Activated CD4-positive, alpha-beta memory T cell treated with anti-CD3 and anti-CD28 coated beads for 36 hours (primary cell): ENCODE data around the gene C3. TPM values are rescaled to one million over a fixed set of nuclear protein-coding genes. Genes with fewer than 3 reads are reported as not detected.
"Not testable (repeated sequence)": the region's sequence is repeated elsewhere in the genome, so short reads cannot be mapped to it uniquely, and the experiment has no call there.

Source experiments
- CTCF ChIA-PET: fragments of 350-600 bp; sonication (Branson Sonifier 250); formaldehyde crosslinking; loops from one replicate; lab custom pipeline; 2021; ENCODE audit warnings: antibody characterized with exemption, inconsistent platforms; lab: Charles Lee
- POLR2A ChIA-PET: fragments of 350-600 bp; sonication (Branson Sonifier 250); formaldehyde crosslinking; loops from one replicate; lab custom pipeline; 2021; ENCODE audit warnings: antibody characterized with exemption; lab: Charles Lee
- DNase-seq: peaks from one replicate; pipeline ENCODE4 v3.0.0-alpha.2; 2020
- H3K27ac Mint-ChIP-seq: one replicate; pipeline ENCODE4 v1.8.0; 2021; ENCODE audit warnings: mixed read lengths
- H3K27me3 Mint-ChIP-seq: one replicate; pipeline ENCODE4 v1.8.0; 2021; ENCODE audit warnings: mixed read lengths
- H3K36me3 Mint-ChIP-seq: one replicate; pipeline ENCODE4 v1.8.0; 2021; ENCODE audit warnings: mixed read lengths
- H3K4me1 Mint-ChIP-seq: one replicate; pipeline ENCODE4 v1.8.0; 2021; ENCODE audit warnings: low read depth, mixed read lengths
- H3K4me3 Mint-ChIP-seq: one replicate; pipeline ENCODE4 v1.8.0; 2021; ENCODE audit warnings: mild to moderate bottlenecking, mixed read lengths
- H3K9me3 Mint-ChIP-seq: one replicate; pipeline ENCODE4 v1.8.0; 2021; ENCODE audit warnings: mixed read lengths
- intact Hi-C: fragments of 100-400 bp; cut with micrococcal nuclease; formaldehyde crosslinking; loops from one replicate; pipeline ENCODE4 v1.15.1; 2023
- total RNA-seq, 2 experiments: library from RNA; stranded (reverse); gene quantifications; one replicate each; pipeline ENCODE4 v1.2.3, GENCODE V29; 2021

Gene C3
- total RNA-seq, 2 experiments from 2014 or later: 1.2 to 2.4 TPM

GRCh38 chr19:6716610-6716970 is 3.9 kb downstream of the C3 start:
- intact Hi-C loops: no loop called here
- no peaks in the 10 kb centered on the region for H3K36me3 Mint-ChIP-seq

DNA sequence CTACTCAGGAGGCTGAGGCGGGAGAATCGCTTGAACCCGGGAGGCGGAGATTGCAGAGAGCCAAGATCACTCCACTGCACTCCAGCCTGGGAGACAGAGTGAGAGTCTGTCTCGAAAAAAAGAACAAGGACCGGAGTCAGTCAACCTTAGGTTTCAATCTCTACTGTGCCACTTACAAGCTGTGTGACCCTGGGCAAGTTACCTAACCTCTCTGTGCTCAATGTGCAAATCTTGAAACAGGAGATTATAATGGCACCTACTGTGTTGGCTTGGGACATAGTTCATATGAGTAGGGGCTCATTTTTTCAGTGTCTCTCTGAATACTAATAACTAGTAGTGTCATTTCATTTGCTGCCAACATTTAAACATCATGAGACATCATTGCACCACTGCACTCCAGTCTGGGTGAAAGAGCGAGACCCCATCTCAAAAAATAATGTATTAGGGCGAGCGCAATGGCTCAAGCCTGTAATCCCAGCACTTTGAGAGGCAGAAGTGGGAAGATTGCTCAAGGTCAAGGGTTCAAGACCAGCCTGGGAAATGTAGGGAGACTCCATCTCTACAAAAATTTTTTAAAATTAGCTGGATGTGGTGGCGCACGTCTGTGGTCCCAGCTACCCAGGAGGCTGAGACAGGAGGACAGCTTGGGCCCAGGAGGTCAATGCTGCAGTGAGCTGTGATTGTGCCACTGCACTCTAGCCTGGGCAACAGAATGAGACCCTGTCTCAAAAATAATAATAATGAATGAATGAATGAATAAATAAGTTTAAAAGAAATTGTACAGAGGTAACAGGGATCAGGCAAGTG is 5.5 kb downstream of the C3 start:
- POLR2A ChIA-PET: no interaction called here
- peaks cover 16% of the 10 kb centered on the region for H3K27me3 Mint-ChIP-seq
- CTCF ChIA-PET: interaction anchor here (1.2 kb wide), 1 partner anchor 22 kb away, joined by 6 read pairs; the partner anchor contains the start of gene GPR108
- H3K4me3 Mint-ChIP-seq: no peak overlapping the region
- no peak overlapping the region for H3K27ac Mint-ChIP-seq
- intact Hi-C loops: no loop called here
- H3K36me3 Mint-ChIP-seq: no peaks in the 10 kb centered on the region
- no peak for DNase-seq
- H3K9me3 Mint-ChIP-seq: no peaks in the 10 kb centered on the region
- H3K4me1 Mint-ChIP-seq: peaks cover 13% of the 10 kb centered on the region

More at GRCh38 chr19:6716610-6716970, 3.9 kb downstream of the C3 start:
- Mint-ChIP-seq H3K9me3 (no peaks in the 10 kb centered on the region), H3K27me3 (peaks cover 1% of the 10 kb centered on the region), H3K4me3 (no peak overlapping the region), H3K27ac (no peak overlapping the region), H3K4me1 (peaks cover 4% of the 10 kb centered on the region)
- no peak for DNase-seq
- POLR2A ChIA-PET: no interaction called here
- CTCF ChIA-PET: no interaction called here

DNA sequence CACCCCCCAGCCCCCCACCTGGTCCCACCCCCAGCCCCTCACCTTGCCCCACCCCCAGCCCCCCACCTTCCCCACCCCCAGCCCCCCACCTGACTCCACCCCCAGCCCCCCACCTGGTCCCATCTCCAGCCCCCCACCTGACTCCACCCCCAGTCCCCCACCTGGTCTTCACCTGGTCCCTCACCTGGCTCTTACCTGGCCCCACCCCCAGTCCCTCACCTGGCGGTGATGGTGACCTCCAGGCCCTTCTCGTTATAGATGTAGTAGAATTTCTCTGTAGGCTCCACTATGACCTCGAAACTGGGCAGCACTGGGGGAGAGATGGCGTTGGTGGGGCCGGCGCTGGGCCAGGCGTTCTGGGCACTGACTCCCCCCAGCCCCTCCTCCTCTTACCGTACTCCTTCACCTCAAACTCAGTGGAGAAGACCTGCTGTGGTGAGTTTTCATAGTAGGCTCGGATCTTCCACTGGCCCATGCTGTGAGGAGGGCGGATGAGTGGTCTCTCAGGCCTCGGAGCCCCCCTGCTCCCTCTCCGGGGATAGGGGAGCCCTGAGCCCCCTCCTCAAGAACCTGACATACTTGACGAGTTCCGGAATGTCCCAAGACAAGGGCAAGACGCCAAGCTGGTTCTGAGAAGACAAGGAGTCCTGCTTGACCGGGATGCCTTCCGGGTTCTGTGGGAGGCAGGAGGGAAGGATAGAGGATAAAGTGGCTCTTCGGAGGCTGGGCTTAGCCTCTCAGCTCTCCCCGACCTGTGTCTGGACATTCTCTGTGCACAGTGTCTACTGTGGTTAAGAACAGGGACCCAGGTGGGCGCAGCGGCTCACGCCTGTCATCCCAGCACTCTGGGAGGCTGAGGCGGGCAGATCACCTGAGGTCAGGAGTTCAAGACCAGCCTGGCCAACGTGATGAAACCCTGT is 6.4 kb downstream of the C3 start:
- Mint-ChIP-seq H3K27ac (no peak overlapping the region), H3K4me3 (no peak overlapping the region), H3K4me1 (peaks cover 14% of the 10 kb centered on the region), H3K36me3 (no peaks in the 10 kb centered on the region), H3K9me3 (no peaks in the 10 kb centered on the region), H3K27me3 (peaks cover 23% of the 10 kb centered on the region)
- intact Hi-C loops: no loop called here
- DNase-seq: no peak
- ChIA-PET CTCF (no interaction called here), POLR2A (no interaction called here)

- Mint-ChIP-seq H3K9me3 (no peaks in the 10 kb centered on the region), H3K4me3 (no peak overlapping the region), H3K27ac (no peak overlapping the region), H3K36me3 (no peaks in the 10 kb centered on the region), H3K4me1 (peaks cover 14% of the 10 kb centered on the region), H3K27me3 (peaks cover 26% of the 10 kb centered on the region)
- intact Hi-C loops: no loop called here
- no peak for DNase-seq
- ChIA-PET POLR2A (no interaction called here), CTCF (interaction anchor here (0.5 kb wide), 1 partner anchor 39 kb away, joined by 3 read pairs; no protein-coding TSS in a partner anchor)
Observed at GRCh38 chr19:6712692-6713670, 7.5 kb downstream of the C3 start.

- Mint-ChIP-seq H3K9me3 (no peaks in the 10 kb centered on the region), H3K4me3 (no peak overlapping the region), H3K36me3 (no peaks in the 10 kb centered on the region), H3K27ac (no peak overlapping the region), H3K27me3 (peaks cover 25% of the 10 kb centered on the region), H3K4me1 (peaks cover 10% of the 10 kb centered on the region)
- no peak for DNase-seq
- intact Hi-C loops: no loop called here
- ChIA-PET POLR2A (no interaction called here), CTCF (no interaction called here)
Observed at GRCh38 chr19:6712231-6712630, 8.2 kb downstream of the C3 start.

GRCh38 chr19:6711605-6712004 is 8.8 kb downstream of the C3 start:
- ChIA-PET POLR2A (no interaction called here), CTCF (interaction anchor here (0.9 kb wide), 1 partner anchor 50 kb away, joined by 3 read pairs; no protein-coding TSS in a partner anchor)
- DNase-seq: no peak
- intact Hi-C loops: no loop called here
- Mint-ChIP-seq H3K9me3 (no peaks in the 10 kb centered on the region), H3K27me3 (peaks cover 25% of the 10 kb centered on the region), H3K4me1 (peaks cover 10% of the 10 kb centered on the region), H3K36me3 (no peaks in the 10 kb centered on the region), H3K27ac (no peak overlapping the region), H3K4me3 (no peak overlapping the region)

- DNase-seq: no peak
- H3K36me3 Mint-ChIP-seq: no peaks in the 10 kb centered on the region
- no peaks in the 10 kb centered on the region for H3K9me3 Mint-ChIP-seq
- no peak overlapping the region for H3K27ac Mint-ChIP-seq
- peaks cover 10% of the 10 kb centered on the region for H3K4me1 Mint-ChIP-seq
- POLR2A ChIA-PET: no interaction called here
- intact Hi-C loops: no loop called here
- peaks cover 25% of the 10 kb centered on the region for H3K27me3 Mint-ChIP-seq
- no peak overlapping the region for H3K4me3 Mint-ChIP-seq
- CTCF ChIA-PET: interaction anchor here (0.9 kb wide), 1 partner anchor 50 kb away, joined by 3 read pairs; no protein-coding TSS in a partner anchor
Observed at GRCh38 chr19:6711078-6711361, 9.4 kb downstream of the C3 start.

GRCh38 chr19:6710273-6711077 is 10.0 kb downstream of the C3 start:
- ChIA-PET CTCF (interaction anchor here (0.9 kb wide), 1 partner anchor 49 kb away, joined by 3 read pairs; no protein-coding TSS in a partner anchor), POLR2A (no interaction called here)
- Mint-ChIP-seq H3K4me1 (peaks cover 10% of the 10 kb centered on the region), H3K36me3 (no peaks in the 10 kb centered on the region), H3K9me3 (no peaks in the 10 kb centered on the region), H3K27me3 (peaks cover 25% of the 10 kb centered on the region), H3K27ac (no peak overlapping the region), H3K4me3 (no peak overlapping the region)
- intact Hi-C loops: no loop called here
- peak; percentile 42 for DNase-seq

DNA sequence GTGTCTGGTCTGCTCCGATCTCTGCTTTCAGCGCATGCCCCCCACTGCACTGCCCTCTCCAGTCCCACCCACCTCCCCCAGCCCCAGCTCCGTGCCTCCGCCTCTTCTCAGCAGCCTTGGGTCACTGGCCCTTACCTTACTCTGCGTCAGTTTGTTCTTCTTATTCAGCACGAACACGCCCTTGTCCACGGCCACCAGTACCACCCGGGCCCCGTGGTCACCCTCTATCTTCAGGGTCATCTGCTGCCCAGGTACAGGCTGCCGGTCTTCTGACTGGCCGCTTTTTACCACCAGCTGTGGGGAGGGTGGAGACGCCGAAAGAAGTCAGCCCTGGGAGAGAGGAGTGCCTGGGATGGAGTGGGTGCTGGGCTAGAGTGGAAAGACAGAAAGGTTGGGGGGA is 10.9 kb downstream of the C3 start:
- ChIA-PET CTCF (no interaction called here), POLR2A (no interaction called here)
- no peak overlapping the region for H3K4me3 Mint-ChIP-seq
- no peak overlapping the region for H3K27ac Mint-ChIP-seq
- DNase-seq: no peak
- H3K9me3 Mint-ChIP-seq: no peaks in the 10 kb centered on the region
- intact Hi-C loops: no loop called here
- H3K4me1 Mint-ChIP-seq: peaks cover 10% of the 10 kb centered on the region
- H3K36me3 Mint-ChIP-seq: no peaks in the 10 kb centered on the region
- peaks cover 25% of the 10 kb centered on the region for H3K27me3 Mint-ChIP-seq

GRCh38 chr19:6708913-6709312 is 11.5 kb downstream of the C3 start:
- CTCF ChIA-PET: not testable (repeated sequence)
- H3K27me3 Mint-ChIP-seq: peaks cover 25% of the 10 kb centered on the region

DNA sequence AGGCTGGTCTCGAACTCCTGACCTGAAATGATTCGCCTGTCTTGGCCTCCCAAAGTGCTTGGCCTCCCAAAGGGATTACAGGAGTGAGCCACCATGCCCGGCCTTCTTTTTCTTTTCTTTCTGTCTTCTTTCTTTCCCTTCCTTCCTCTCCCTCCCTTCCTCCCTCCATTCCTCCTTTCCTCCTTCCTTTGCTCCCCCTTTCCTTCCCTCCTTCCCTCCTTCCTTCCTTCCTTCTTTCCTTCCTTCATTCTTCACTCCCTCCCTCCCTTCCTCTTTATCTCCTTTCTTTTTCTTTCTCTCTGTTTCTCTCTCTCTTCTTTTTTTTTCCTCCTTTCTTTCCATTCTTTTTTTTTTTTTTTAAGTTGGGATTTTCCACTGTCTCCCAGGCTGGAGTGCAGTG is 12.1 kb downstream of the C3 start:
- Mint-ChIP-seq H3K27ac (no peak overlapping the region), H3K9me3 (no peaks in the 10 kb centered on the region), H3K4me1 (peaks cover 10% of the 10 kb centered on the region), H3K36me3 (no peaks in the 10 kb centered on the region), H3K27me3 (peaks cover 25% of the 10 kb centered on the region), H3K4me3 (no peak overlapping the region)
- DNase-seq: no peak
- intact Hi-C loops: no loop called here
- POLR2A ChIA-PET: no interaction called here
- CTCF ChIA-PET: no interaction called here

More at GRCh38 chr19:6708913-6709312, 11.5 kb downstream of the C3 start:
- intact Hi-C loops, H3K27ac Mint-ChIP-seq, DNase-seq, H3K9me3 Mint-ChIP-seq, POLR2A ChIA-PET, H3K36me3 Mint-ChIP-seq, H3K4me3 Mint-ChIP-seq: not testable (repeated sequence)
- H3K4me1 Mint-ChIP-seq: peaks cover 10% of the 10 kb centered on the region
